Gastroesophageal sphincter (tissue), 4 donors: ENCODE data around the gene LSAMP. TPM values are rescaled to one million over a fixed set of nuclear protein-coding genes. Genes with fewer than 3 reads are reported as not detected.
"Not testable (repeated sequence)": the region's sequence is repeated elsewhere in the genome, so short reads cannot be mapped to it uniquely, and the experiment has no call there.

Experiments used
- ATAC-seq: fragments of 150-250 bp; one replicate; pipeline ENCODE4 v1.9.1; 2016; ENCODE audit warnings: mild to moderate bottlenecking, moderate library complexity
- H3K27ac ChIP-seq, 4 donors: fragments of 200-600 bp; sonication (generic) in 3 of 4; 1 replicate in 3 of 4; 2 replicates in 1 of 4; pipeline ENCODE4 v1.5.1; 2016 to 2019
- H3K27me3 ChIP-seq: fragments of 200-600 bp; sonication (generic); one replicate; pipeline ENCODE4 v1.5.1; 2019
- H3K36me3 ChIP-seq, 2 donors: fragments of 200-600 bp; sonication (generic); one replicate each; pipeline ENCODE4 v1.5.1; 2019; ENCODE audit warnings: control low read depth in 1 of 2
- H3K4me1 ChIP-seq, 3 donors: fragments of 200-600 bp; sonication (generic); 1 replicate in 2 of 3; 2 replicates in 1 of 3; pipeline ENCODE4 v1.5.1; 2016 to 2019; ENCODE audit warnings: control low read depth in 2 of 3
- H3K4me3 ChIP-seq, 2 donors: fragments of 200-600 bp; sonication (generic); one replicate each; pipeline ENCODE4 v1.5.1; 2019; ENCODE audit warnings: mild to moderate bottlenecking in 1 of 2, moderate library complexity in 1 of 2
- H3K9me3 ChIP-seq, 3 donors: fragments of 200-600 bp; sonication (generic); one replicate each; pipeline ENCODE4 v1.5.1; 2017 to 2019; ENCODE audit warnings: control low read depth in 2 of 3
- CTCF ChIP-seq, 4 experiments: fragments of 200-600 bp in 2 of 4; fragments of 450-650 bp in 2 of 4; sonication (generic) in 1 of 4; IDR thresholded peaks; one replicate each; pipeline ENCODE4 v1.5.1; 2017 to 2019; ENCODE audit warnings: antibody characterized with exemption in 4 of 4, mild to moderate bottlenecking in 2 of 4, moderate library complexity in 2 of 4
- EP300 ChIP-seq: sonication (generic); formaldehyde crosslinking; IDR thresholded peaks from one replicate; pipeline ENCODE4 v1.6.1; 2017; ENCODE audit warnings: antibody characterized with exemption, mild to moderate bottlenecking
- POLR2A ChIP-seq, 2 donors: fragments of 450-650 bp; IDR thresholded peaks; one replicate each; pipeline ENCODE4 v1.6.1; 2017; ENCODE audit warnings: antibody characterized with exemption in 2 of 2, mild to moderate bottlenecking in 2 of 2, moderate library complexity in 1 of 2
- POLR2AphosphoS5 ChIP-seq: sonication (generic); formaldehyde crosslinking; IDR thresholded peaks from one replicate; pipeline ENCODE4 v1.6.1; 2017; ENCODE audit warnings: antibody characterized with exemption
- WGBS, 2 donors: methylation state at CpG; one replicate each; pipeline ENCODE4 v1.1.5; 2018; ENCODE audit warnings: low coverage in 1 of 2; 5-methylcytosine and 5-hydroxymethylcytosine counted together
- small RNA-seq, 4 donors: library from RNA; depleted of rRNA; stranded (forward); fragments of <200 nt; gene quantifications; one replicate each; pipeline ENCODE3, GENCODE V24; 2016
- total RNA-seq, 4 donors: library from RNA; depleted of rRNA; stranded (reverse); fragments of >200 nt; gene quantifications; one replicate each; pipeline ENCODE4 v1.1.0, GENCODE V29; 2016

The LSAMP gene
- total RNA-seq, 4 donors from 2014 or later = 1.5 to 9.3 (median 3.6) TPM

GRCh38 chr3:115760716-115761115 lies 684.6 kb downstream of the LSAMP start:
- 82 to 94% methylated on average over 2 of the region's 3 CpGs for WGBS, 2 donors
- no peaks in the 10 kb centered on the region for H3K36me3 ChIP-seq
- no peaks in the 10 kb centered on the region for H3K9me3 ChIP-seq
- TF ChIP-seq EP300 = no peak
- no peak for TF ChIP-seq CTCF (IDR thresholded peaks at IDR 0.05)
- no peak for TF ChIP-seq POLR2A (IDR thresholded peaks at IDR 0.05)
- no peak for TF ChIP-seq POLR2AphosphoS5
- H3K4me3 ChIP-seq = no peak overlapping the region
- H3K27me3 ChIP-seq = no peaks in the 10 kb centered on the region
- ATAC-seq = no peak
- no peak overlapping the region for H3K27ac ChIP-seq
- H3K4me1 ChIP-seq = no peaks in the 10 kb centered on the region

DNA sequence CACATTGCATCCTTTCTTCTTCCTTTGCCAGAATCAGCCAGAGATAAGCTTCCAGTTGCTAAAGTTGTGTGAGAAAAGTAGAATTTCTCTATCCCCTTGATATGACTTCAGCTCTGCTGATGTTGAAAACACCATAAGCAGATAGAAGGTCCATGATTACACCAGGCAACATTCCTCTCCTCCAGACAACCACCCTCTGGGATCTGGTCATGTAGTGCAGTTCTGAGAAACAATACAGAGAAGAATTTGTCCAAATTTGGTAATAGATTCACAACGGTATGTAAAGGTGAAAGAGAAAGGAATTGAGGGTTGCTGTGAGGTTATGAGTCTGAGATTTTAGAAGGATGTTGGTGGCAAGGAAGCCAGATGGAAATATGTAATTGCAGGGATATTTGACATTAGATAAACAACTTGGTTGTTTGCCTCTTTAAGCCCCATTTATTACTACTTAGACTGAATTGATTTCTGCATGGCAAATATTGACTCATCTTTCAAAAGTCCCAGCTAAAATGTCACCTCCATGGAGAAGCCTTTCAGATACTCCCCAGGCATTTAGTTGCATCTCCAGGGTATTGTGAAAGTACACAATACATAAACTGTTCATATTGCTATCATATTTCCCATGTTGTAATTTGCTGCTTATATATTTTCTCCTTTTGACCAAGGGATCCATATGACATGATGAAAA lies 687.1 kb downstream of the LSAMP start:
- WGBS, 2 donors = 42 to 50% methylated on average over 1 of the region's 1 CpG
- H3K27ac ChIP-seq = no peak overlapping the region
- H3K27me3 ChIP-seq = no peaks in the 10 kb centered on the region
- TF ChIP-seq CTCF (IDR thresholded peaks at IDR 0.05) (no peak), POLR2AphosphoS5 (no peak), POLR2A (IDR thresholded peaks at IDR 0.05) (no peak), EP300 (no peak)
- H3K4me3 ChIP-seq = no peak overlapping the region
- H3K9me3 ChIP-seq = peaks cover 0 to under 1% (median 0%) of the 10 kb centered on the region in 3 donors
- ATAC-seq = no peak
- no peaks in the 10 kb centered on the region for H3K4me1 ChIP-seq
- no peaks in the 10 kb centered on the region for H3K36me3 ChIP-seq

GRCh38 chr3:115752978-115753377 lies 692.3 kb downstream of the LSAMP start:
- not testable (repeated sequence) for ATAC-seq
- 88 to 100% methylated on average over 1 of the region's 1 CpG for WGBS, 2 donors

More at GRCh38 chr3:115752978-115753377, 692.3 kb downstream of the LSAMP start:
- H3K4me1 ChIP-seq, H3K36me3 ChIP-seq, H3K27me3 ChIP-seq, H3K4me3 ChIP-seq, H3K27ac ChIP-seq: not testable (repeated sequence)
- H3K9me3 ChIP-seq = peaks cover 0 to 12% (median 0%) of the 10 kb centered on the region in 3 donors

Small RNA genes within 50 kb of the gene (small RNA-seq; reads per million reads assigned to genes)
- gene RN7SL815P = 0 reads per million in 4 donors
